Limb (tissue), 2 donors: ENCODE measurements around the gene LYZ.

Experiments
- DNase-seq, 2 donors: peaks; one replicate each; pipeline ENCODE4 v3.0.0-alpha.2; 2016; ENCODE audit errors: extremely low spot score in 2 of 2

Gene LYZ

DNA sequence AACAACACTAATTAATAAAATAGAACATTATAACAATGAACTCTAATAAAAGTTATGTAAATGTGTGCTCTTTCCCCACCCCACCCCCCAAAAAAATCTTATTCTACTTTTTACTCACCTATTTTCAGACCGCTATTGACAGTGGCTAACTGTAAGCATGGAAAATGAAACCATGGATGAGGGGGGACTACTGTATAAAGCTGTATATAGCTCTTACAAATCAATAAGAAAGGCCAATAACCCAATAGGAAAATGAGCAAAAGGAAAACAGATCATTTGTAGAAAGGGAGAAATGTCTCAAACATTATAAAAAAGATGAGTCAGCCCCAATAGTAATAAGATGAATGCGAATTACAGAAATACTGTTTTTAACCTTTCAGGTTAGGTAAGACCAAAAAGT is 38.7 kb downstream of the LYZ start:
- no peak for DNase-seq

DNA sequence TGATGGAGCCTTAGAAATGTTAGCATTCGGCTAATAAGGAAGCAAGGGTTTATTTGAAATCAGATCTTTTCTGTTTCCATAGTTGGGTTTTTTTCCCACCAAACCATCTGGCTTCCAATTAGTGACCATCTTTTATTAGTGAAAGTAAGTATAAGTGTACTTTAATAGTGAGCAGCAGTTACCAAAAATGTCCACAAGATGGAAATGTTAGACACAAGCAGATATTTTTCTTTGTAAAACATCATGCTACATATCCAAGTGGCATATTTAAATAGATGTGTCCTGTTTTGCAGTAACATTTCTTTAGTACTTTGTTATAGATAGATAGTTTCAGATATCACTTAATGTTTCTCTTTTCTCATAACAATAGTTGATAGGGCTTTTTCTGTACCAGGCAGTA is 40.2 kb downstream of the LYZ start:
- peak in 1 of 2 donors; percentile 49 for DNase-seq

DNA sequence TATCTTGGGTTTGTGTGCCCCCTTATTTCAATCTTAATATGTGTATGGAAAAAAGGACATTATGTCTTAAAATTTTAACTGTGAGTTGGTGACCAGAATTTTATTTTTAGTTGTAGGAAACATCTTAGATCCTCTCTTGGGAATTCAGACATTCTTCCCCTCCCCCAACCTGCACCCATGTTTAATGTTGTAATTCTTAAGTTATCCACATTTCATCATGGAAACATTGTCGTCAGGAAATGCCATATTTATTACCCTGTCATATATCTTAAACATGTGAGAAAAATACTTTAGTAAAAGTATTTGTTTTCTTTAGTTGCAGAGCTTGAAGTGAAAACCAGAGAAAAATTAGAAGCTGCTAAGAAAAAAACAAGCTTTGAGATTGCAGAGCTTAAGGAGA is 41.6 kb downstream of the LYZ start:
- DNase-seq = no peak

DNA sequence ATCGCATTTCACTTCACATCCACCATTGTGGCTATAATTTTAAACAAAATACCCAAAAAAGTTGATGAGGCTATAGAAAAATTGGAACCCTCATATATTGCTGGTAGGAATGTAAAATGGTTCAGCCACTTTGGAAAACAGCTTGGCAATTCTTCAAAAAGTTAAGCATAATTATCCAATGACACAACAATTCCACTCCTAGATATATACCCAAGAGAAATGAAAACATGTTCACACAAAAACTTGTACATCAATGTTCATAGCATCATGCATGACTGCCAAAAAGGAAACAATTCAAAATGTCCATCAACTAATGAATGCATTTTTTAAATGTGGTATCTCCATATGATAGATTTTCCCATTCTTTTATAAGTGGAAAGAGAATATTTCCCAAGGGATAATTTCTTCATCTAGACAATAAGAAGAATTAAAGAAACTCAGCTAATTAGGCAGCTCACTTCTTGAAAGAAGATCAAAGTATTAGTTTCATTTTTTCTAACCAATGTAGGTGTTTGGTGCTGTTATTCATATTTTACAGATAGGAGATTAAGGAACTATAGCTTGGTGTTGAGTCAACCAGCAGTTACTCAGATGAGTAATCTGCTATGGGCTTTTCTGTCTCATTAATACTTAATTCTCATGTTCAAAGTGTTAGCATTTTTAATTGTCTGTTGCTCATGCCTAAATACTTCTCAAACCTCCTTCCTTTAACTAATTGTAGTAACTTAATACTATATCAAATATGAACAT is 44.2 kb downstream of the LYZ start:
- no peak for DNase-seq

DNA sequence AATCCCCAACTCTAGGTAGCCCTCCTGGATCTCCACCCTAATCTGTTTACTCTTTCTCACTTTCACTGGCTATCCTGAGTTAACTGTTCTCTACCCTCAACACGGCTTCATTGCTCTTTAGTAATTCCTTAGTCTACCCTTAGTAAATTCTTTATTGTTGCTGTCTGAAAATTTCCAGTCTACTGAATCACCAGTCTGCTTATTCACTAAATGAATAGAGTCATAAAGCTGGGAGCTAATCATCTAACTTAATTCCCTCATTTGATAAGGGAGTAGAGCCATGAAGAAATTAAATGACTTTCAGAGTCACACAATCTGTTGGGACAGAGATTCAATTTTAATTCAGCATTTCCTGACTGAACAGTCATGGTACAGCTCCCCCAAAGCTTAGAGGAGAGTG is 47.9 kb downstream of the LYZ start:
- DNase-seq = no peak

DNA sequence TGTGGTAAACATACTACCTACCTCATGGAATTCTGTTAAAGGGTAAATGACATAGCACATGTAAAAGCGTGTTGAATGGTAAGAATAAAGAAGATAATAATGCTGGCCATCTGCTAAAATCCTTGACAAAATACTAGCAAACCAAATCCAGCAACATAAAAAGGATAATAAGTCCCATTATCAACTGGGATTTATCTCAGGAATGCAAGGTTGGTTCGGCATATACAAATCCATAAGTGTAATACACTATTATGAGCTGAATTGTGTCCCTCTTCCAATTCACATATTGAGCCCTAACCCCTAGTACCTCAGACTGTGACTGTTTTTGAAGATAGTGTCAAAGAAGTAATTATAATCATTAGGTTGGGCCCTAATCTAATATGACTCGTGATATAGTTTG is 48.8 kb downstream of the LYZ start:
- no peak for DNase-seq

DNA sequence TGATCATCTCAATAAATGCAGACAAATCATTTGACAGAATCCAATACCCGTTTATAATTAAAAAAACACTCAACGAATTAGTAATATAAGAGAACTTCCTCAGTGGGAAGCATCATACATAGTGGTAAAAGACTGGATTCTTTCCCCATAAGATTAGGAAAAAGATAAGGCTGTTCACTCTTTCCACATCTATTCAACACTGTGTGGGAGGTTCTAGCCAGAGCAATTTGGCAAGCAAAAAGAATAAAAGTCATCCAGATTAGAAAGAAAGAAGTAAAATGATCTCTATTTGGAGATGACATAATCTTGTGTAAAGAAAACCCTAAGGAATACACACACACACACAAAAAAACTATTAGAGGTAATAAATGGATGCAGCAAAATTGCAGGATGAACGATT is 49.8 kb downstream of the LYZ start:
- DNase-seq = no peak

DNA sequence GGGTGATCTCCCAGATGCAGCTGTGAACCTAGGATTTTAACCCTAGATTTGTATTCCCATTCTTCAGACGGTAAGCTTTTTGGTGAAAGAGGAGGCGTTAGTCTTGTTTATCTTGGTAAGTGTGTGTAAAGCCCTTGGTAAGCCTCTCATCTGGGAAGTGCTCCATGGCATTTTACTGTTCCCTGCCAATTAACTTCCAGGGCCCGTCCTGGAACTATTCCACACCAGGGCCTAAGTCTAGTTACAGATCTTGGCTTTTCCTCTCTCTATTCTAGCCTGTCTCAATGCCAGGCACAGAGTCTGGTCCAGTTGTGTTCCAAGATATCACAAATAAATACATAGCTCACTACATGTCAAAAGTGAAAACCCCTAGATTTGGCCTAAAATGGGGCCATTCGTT is 53.8 kb downstream of the LYZ start:
- DNase-seq = no peak
